Measurements from ENCODE around the gene HLA-DRA.

GRCh38 chr6:32393665-32394420 is 45.8 kb upstream of the HLA-DRA start:
- TF ChIP-seq CTCF (IDR thresholded peaks at IDR 0.05) (no peak), EZH2 (IDR thresholded peaks at IDR 0.05) (no peak), EZH2phosphoT487 (IDR thresholded peaks at IDR 0.05) (no peak)

Data from neural progenitor cell (in vitro differentiated cells).